H9 (cell line): ENCODE measurements around the gene HIKESHI. TPM values are rescaled to one million over a fixed set of nuclear protein-coding genes. Genes with fewer than 3 reads are reported as not detected.

ENCODE experiments used
- DNase-seq: peaks from one replicate; pipeline ENCODE4 v3.0.0-alpha.2; 2017
- H2AFZ ChIP-seq: one replicate; pipeline ENCODE4 v1.6.1; 2013; ENCODE audit warnings: mild to moderate bottlenecking, low read length, control low read depth, moderate library complexity
- H2AK5ac ChIP-seq: 2 replicates; pipeline ENCODE4 v1.6.1; 2013; ENCODE audit warnings: low read length, control low read depth, mixed read lengths; ENCODE audit not compliant: insufficient read length
- H2BK120ac ChIP-seq: one replicate; pipeline ENCODE4 v1.6.1; 2013; ENCODE audit warnings: low read depth, mild to moderate bottlenecking, low read length, control low read depth, inconsistent platforms; ENCODE audit not compliant: poor library complexity, severe bottlenecking
- H2BK12ac ChIP-seq: 2 replicates; pipeline ENCODE4 v1.6.1; 2013; ENCODE audit warnings: low read length, control low read depth, mixed read lengths, low read depth; ENCODE audit not compliant: insufficient read length
- H2BK15ac ChIP-seq: 2 replicates; pipeline ENCODE4 v1.6.1; 2013; ENCODE audit warnings: low read depth, low read length, control low read depth
- H2BK20ac ChIP-seq: one replicate; pipeline ENCODE4 v1.6.1; 2013; ENCODE audit warnings: low read depth, mild to moderate bottlenecking, low read length, control low read depth, inconsistent platforms; ENCODE audit not compliant: poor library complexity, severe bottlenecking
- H2BK5ac ChIP-seq: 2 replicates; pipeline ENCODE4 v1.6.1; 2013; ENCODE audit warnings: low read length, control low read depth, mixed read lengths; ENCODE audit not compliant: insufficient read length
- H3K14ac ChIP-seq: 2 replicates; pipeline ENCODE4 v1.6.1; 2013; ENCODE audit warnings: low read length, control low read depth; ENCODE audit not compliant: insufficient read depth
- H3K18ac ChIP-seq: 2 replicates; pipeline ENCODE4 v1.6.1; 2013; ENCODE audit warnings: low read depth, mild to moderate bottlenecking, mixed read lengths, low read length, control low read depth; ENCODE audit not compliant: insufficient read length
- H3K23ac ChIP-seq: 2 replicates; pipeline ENCODE4 v1.6.1; 2013; ENCODE audit warnings: low read length, control low read depth, mixed read lengths, low read depth; ENCODE audit not compliant: insufficient read length
- H3K23me2 ChIP-seq: 2 replicates; pipeline ENCODE4 v1.6.1; 2013; ENCODE audit warnings: low read depth, mild to moderate bottlenecking, mixed read lengths, low read length, control low read depth; ENCODE audit not compliant: insufficient read length, poor library complexity, severe bottlenecking
- H3K27ac ChIP-seq: 2 replicates; pipeline ENCODE4 v1.5.1; 2013; ENCODE audit warnings: low read length, control low read depth, mixed read lengths, low read depth; ENCODE audit not compliant: insufficient read length
- H3K27me3 ChIP-seq: 2 replicates; pipeline ENCODE4 v1.6.1; 2013; ENCODE audit warnings: low read length, control low read depth, inconsistent platforms; ENCODE audit not compliant: insufficient read depth
- H3K4ac ChIP-seq: 2 replicates; pipeline ENCODE4 v1.6.1; 2013; ENCODE audit warnings: low read depth, mild to moderate bottlenecking, control low read depth, inconsistent platforms, low read length, moderate library complexity
- H3K4me1 ChIP-seq: 2 replicates; pipeline ENCODE4 v1.6.1; 2013; ENCODE audit warnings: low read length, control low read depth, inconsistent platforms; ENCODE audit not compliant: insufficient read depth
- H3K4me2 ChIP-seq: 2 replicates; pipeline ENCODE4 v1.6.1; 2013; ENCODE audit warnings: low read length, control low read depth, mixed read lengths; ENCODE audit not compliant: insufficient read length, insufficient read depth
- H3K56ac ChIP-seq: 2 replicates; pipeline ENCODE4 v1.6.1; 2013; ENCODE audit warnings: low read depth, mild to moderate bottlenecking, mixed read lengths, low read length, control low read depth; ENCODE audit not compliant: insufficient read length
- H3K79me1 ChIP-seq: 2 replicates; pipeline ENCODE4 v1.6.1; 2013; ENCODE audit warnings: low read depth, mild to moderate bottlenecking, moderate library complexity, low read length, control low read depth, inconsistent platforms; ENCODE audit not compliant: insufficient read depth, poor library complexity, severe bottlenecking
- H3K79me2 ChIP-seq: 2 replicates; pipeline ENCODE4 v1.6.1; 2013; ENCODE audit warnings: low read length, control low read depth, inconsistent platforms; ENCODE audit not compliant: insufficient read depth
- H3K9ac ChIP-seq: 2 replicates; pipeline ENCODE4 v1.6.1; 2013; ENCODE audit warnings: low read length, control low read depth, mixed read lengths; ENCODE audit not compliant: insufficient read length; ENCODE audit errors: extremely low read depth
- H3K9me3 ChIP-seq: one replicate; pipeline ENCODE4 v1.6.1; 2013; ENCODE audit warnings: low read depth, low read length, inconsistent platforms; ENCODE audit not compliant: control insufficient read depth
- H3T11ph ChIP-seq: one replicate; pipeline ENCODE4 v1.6.1; 2013; ENCODE audit warnings: mild to moderate bottlenecking, low read length, control low read depth, inconsistent platforms
- H4K20me1 ChIP-seq: one replicate; pipeline ENCODE4 v1.6.1; 2013; ENCODE audit not compliant: control insufficient read depth, insufficient read length, insufficient read depth
- H4K5ac ChIP-seq: 2 replicates; pipeline ENCODE4 v1.6.1; 2013; ENCODE audit warnings: low read depth, mild to moderate bottlenecking, mixed read lengths, low read length, control low read depth; ENCODE audit not compliant: insufficient read length
- H4K8ac ChIP-seq: replicated peaks from 2 replicates; pipeline ENCODE4 v1.6.1; 2013; ENCODE audit warnings: low read length, control low read depth, mixed read lengths, low read depth; ENCODE audit not compliant: insufficient read length
- H4K91ac ChIP-seq: 2 replicates; pipeline ENCODE4 v1.6.1; 2013; ENCODE audit warnings: low read depth, mild to moderate bottlenecking, moderate library complexity, mixed read lengths, low read length, control low read depth; ENCODE audit not compliant: insufficient read length
- H3K27ac Mint-ChIP-seq, 3 experiments: 2 replicates in 2 of 3; 3 replicates in 1 of 3; pipeline ENCODE4 v1.8.0; 2020 to 2021; ENCODE audit warnings: mixed read lengths in 3 of 3, mild to moderate bottlenecking in 1 of 3, moderate library complexity in 1 of 3
- H3K27me3 Mint-ChIP-seq: 2 replicates; pipeline ENCODE4 v1.8.0; 2021; ENCODE audit warnings: low read depth, mild to moderate bottlenecking, moderate library complexity, mixed read lengths
- H3K36me3 Mint-ChIP-seq, 3 experiments: 2 replicates in 2 of 3; 3 replicates in 1 of 3; pipeline ENCODE4 v1.8.0; 2020 to 2021; ENCODE audit warnings: low read depth in 3 of 3, mixed read lengths in 3 of 3; ENCODE audit not compliant: insufficient read depth in 1 of 3
- H3K4me1 Mint-ChIP-seq, 2 experiments: 2 replicates each; pipeline ENCODE4 v1.8.0; 2020; ENCODE audit warnings: mixed read lengths in 2 of 2
- H3K4me3 Mint-ChIP-seq, 2 experiments: 2 replicates in 1 of 2; 3 replicates in 1 of 2; pipeline ENCODE4 v1.8.0; 2020 to 2021; ENCODE audit warnings: mild to moderate bottlenecking in 2 of 2, mixed read lengths in 2 of 2, moderate library complexity in 1 of 2
- H3K9me3 Mint-ChIP-seq, 2 experiments: 2 replicates in 1 of 2; 3 replicates in 1 of 2; pipeline ENCODE4 v1.8.0; 2020; ENCODE audit warnings: mild to moderate bottlenecking in 2 of 2, mixed read lengths in 2 of 2, moderate library complexity in 1 of 2
- CTCF ChIP-seq: fragments of 200-600 bp; sonication (generic); conservative IDR thresholded peaks from 3 replicates; pipeline ENCODE4 v1.8.0; 2021; ENCODE audit warnings: antibody characterized with exemption, mild to moderate bottlenecking
- WGBS: extraction: QIAGEN DNeasy Blood & Tissue Kit; methylation state at CpG from one replicate; pipeline ENCODE4 v1.1.7; 2013; ENCODE audit warnings: missing lambda C conversion rate, low lambda C conversion rate, mixed read lengths; ENCODE audit not compliant: insufficient read length; ENCODE audit errors: extremely low coverage; 5-methylcytosine and 5-hydroxymethylcytosine counted together
- total RNA-seq: library from RNA; stranded (reverse); gene quantifications from 2 replicates; pipeline ENCODE4 v1.2.1, GENCODE V29; 2021

HIKESHI gene
- total RNA-seq, 1 experiment from 2014 or later: 54.1 TPM

- Histone ChIP-seq H3K79me1 (peaks cover 3% of the 10 kb centered on the region), H3K14ac (no peak overlapping the region), H4K91ac (no peak overlapping the region), H2AK5ac (no peak overlapping the region), H2BK12ac (no peak overlapping the region), H2BK120ac (no peak overlapping the region), H4K8ac (no peak overlapping the region), H2AFZ (no peak overlapping the region), H3K4ac (no peak overlapping the region), H3K56ac (no peak overlapping the region), H3K9me3 (no peaks in the 10 kb centered on the region), H3K23me2 (no peaks in the 10 kb centered on the region), H3K27ac (no peak overlapping the region), H4K5ac (no peak overlapping the region), H3K4me2 (no peak overlapping the region), H3K4me1 (no peaks in the 10 kb centered on the region), H3K27me3 (no peaks in the 10 kb centered on the region), H4K20me1 (no peaks in the 10 kb centered on the region), H3K23ac (no peak overlapping the region), H3K79me2 (no peaks in the 10 kb centered on the region; the same call in 1 of the 2 replicates), H2BK20ac (no peak overlapping the region), H3K18ac (no peak overlapping the region), H2BK5ac (no peak overlapping the region), H3K9ac (no peak overlapping the region), H2BK15ac (no peak overlapping the region), H3T11ph (no peak overlapping the region)
- H3K27me3 Mint-ChIP-seq: no peaks in the 10 kb centered on the region
- WGBS: no CpG with 5 or more reads among the region's 2 CpGs
- H3K9me3 Mint-ChIP-seq: no peaks in the 10 kb centered on the region
- H3K27ac Mint-ChIP-seq: peak overlapping the region in 1 of 3 experiments; percentile 55; a peak in 1 of 7 replicates
- H3K36me3 Mint-ChIP-seq: peaks cover 14 to 35% (median 27%) of the 10 kb centered on the region in 3 experiments; a peak in 5 of 7 replicates
- no peak overlapping the region for H3K4me3 Mint-ChIP-seq
- 0 out of 3 replicates have a peak, but pooled peaks have one; percentile 10 for TF ChIP-seq CTCF
- peaks cover 10 to 11% of the 10 kb centered on the region in 2 experiments for H3K4me1 Mint-ChIP-seq
- DNase-seq: no peak
Measured at GRCh38 chr11:86275493-86276370, 26.3 kb upstream of the HIKESHI start.
